ENCODE results near the gene ASCL4.

Gene ASCL4

DNA sequence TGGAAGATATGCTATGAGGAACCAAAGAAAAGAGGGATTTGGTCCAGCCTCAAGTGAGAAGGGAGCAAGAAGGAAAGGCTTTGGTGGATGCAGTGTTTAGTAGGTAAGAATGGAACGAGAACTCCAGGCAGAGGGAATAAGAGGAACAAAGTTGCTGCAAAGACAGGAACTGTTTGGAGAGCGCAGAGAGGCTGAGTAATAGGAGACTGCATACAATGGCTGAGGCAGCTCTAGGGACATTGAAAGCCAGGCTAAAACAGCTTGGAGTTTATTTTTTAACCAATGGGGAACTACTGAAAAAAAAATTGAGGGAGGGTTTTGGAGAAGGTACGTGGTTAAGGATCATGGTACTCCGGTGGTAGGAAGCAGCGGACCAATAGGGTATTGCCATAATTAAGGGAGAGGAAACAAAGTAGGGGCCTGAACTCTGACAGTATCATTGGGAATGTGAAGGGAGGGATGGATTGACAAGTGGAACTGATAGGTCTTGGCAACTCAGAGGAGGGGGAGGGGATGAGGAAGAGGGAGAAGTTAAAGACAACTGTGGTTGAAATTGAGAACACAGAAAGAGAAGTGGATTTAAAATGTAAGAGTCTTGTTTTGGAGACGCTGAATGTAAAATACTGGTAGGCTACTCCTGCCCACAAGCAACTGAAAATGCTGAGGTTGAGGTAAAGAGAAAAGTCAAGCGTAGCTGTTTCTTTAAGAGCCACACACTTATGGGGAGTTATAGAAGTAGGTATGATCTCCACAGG lies 4.8 kb downstream of the ASCL4 start:
- no peak for DNase-seq

DNA sequence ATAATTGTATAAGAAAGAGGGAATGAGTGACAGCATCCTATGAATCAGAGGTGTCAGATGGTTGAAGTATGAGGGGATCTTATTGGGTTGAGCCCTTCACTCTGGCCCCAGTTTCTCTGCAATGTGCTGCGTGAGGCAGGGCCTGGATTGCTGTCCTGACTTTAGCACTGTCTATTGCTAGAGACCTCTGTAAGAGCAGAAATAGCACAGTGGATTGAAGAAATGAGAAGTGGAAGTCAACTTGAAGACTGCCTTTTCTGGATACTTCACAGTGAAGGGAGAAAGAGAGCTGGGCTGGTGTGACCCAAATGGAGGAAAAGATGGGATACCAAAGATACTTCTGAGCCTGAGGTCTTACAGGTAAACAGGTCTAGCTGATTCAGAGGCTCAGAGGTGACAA lies 5.8 kb downstream of the ASCL4 start:
- DNase-seq: no peak

DNA sequence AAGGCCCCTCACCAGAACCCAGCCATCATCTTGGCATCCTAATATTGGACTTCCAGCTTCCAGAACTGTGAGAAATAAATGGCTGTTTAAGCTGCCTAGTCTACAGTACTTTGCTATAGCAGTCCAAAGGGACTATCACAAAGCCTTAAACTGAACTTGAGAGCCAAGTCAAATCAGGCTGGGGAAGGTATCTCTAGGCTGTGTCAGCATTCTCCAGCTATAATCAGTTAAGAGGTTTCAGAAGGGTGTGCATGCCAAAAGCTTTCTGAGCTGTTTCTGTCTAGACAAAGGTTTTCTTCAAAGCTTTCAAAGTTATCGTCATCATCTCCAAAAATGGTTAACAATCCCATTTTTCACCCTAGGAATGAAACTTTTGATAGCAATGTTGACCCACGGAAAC lies 7.6 kb downstream of the ASCL4 start:
- DNase-seq: no peak

DNA sequence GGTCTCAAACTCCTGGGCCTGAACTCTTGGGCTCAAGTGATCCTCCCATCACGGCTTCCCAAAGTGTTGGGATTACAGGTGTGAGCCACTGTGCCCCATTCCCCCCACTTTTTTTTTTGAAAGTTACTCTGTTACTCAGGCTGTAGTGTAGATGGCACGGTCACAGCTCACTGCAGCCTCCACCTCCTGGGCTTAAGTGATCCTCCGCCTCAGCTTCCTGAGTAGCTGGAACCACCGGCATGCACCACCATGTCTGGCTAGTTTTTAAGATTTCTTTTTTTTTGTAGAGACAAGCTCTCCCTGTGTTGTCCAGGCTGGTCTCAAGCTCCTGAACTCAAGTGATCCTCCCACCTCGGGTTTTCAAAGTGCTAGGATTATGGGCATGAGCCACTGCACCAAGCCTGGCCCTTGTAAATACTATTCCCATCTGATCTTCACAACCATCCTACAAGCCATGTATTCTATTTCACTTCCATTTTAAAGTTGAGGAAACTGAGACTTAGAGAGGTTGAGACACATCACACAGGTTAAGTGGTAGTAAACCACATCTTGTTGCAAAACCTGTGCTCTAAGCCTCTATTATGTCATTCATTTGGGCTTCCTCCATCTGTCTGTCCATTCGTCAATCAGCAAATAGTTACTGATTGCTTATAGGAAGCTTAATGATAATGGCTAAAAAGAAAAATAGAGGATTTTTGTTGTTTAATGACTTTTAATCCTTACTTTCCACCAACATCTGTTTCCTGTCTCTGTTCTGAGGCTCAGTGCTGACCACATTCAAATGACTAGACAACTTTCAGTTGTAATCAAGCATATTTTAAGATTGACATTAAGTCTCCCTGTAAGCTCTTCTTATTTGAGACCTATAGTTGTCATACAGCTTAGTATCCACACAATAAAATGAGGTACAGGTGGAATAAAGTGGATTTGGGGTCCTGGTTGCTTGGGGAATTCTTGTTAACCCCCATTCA lies 9.2 kb downstream of the ASCL4 start:
- DNase-seq: no peak

DNA sequence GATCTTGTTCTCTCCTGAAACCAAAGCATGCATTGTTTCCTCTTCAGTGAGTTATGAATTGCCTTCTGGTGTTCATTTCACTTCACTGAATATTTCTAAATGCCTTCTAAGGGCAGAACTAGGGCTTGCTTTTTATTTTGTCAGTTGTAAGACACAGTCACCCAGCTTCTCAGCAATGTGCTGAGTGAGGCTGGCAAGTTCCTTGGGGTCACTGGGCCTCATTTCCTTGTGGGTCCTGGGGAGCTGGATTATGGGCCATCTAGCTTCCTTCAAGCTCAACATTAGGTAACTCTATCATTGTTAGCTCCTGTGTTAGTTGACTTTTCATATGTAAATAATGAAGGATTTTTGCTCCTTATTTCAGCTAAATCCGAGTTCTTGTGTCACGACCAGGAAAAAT lies 13.8 kb downstream of the ASCL4 start:
- DNase-seq: no peak

DNA sequence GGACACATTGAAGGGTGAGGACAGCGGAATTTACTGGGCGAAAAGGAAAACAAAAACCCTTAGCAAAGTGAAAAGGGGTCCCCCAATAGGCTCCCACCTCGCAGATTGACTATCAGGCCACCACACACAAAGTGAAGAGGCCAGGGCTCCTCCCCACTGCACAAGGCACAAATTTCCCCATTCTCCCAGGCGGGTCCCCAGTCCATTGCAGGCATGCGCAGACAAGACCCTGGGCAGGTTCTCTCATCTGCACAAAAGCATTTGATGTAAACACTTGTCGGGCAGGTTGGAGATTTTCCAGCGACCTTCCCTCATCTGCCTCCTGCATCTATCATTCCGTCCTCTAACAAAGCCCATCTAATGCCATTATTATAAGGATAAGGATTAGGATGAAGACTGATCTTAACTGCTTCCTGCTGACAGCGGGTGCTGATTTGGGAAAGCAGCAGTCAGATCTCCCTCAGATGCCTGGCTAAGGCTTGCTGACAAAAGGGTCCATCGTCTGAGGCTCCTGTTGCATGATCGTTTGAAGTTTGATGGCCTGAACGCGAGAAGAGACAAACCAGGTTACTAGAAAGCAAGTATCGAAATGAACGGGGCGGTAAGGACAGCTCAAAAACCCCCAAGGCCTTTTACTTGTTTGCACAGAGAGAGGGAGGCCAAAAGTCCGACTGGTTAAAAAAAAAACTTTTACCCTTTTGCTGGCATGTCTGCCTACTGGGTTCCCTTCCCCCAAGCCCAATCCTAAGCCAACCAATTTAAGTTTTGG lies 14.4 kb downstream of the ASCL4 start:
- no peak for DNase-seq

DNA sequence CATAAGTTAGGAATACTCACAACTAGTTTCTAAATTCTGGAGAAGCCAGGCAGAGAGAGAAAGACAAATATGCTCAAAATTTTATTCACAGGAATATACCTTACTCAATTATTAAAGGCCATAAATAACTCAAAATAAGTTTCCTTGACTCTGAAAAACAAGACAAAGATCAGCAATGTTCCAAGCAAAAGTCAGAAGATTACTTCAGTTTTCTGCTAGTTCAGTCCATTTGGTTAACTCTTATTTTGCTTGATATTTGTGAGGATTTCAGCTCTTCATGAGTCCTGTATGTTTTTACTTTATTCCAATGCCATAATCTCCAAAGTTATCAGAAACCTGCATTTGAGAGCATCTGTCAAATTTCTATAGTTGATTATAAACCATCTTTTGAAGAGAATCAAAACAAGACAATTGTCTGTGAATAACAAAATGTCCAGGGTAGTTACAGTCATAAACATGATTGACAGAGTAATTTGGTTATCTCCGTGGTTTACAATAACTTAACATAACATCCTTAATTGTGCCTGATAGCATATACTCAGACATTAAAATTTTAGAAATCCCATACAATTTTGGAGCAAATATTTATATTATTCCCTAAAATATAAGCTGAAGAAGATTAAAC lies 17.1 kb downstream of the ASCL4 start:
- DNase-seq: no peak

DNA sequence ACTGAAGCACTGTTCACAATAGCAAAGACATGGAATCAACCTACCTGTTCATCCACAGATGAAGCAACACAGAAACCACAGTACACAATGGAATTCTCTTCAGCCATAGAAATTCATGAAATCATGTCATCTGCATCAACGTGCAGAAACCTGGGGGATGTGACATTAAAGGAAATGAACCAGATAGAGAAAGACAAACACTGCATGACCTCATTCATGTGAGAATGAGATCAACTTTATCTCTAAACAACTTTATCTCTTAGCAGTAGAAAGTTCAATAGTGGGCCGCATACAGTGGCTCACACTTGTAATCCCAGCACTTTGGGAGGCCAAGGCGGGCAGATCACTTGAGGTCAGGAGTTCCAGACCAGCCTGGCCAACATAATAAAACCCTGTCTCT lies 19.9 kb downstream of the ASCL4 start:
- DNase-seq: no peak

DNA sequence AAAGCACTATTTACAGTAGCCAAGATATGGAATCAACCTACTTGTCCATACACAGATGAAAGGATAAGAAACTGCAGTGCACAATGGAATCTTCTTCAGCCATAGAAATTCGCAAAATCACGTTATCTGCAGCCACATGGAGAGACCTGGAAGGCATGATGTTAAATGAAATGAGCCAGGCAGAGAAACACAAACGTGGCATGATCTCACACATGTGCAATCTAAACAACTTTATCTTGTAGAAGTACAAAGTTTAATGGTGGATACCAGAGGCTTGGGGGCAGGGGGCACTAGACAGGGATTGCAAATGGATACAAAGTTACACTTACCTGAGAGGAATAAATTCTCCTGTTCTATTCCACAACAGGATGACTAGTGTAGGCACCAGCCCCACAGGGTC lies 24.1 kb downstream of the ASCL4 start:
- no peak for DNase-seq

DNA sequence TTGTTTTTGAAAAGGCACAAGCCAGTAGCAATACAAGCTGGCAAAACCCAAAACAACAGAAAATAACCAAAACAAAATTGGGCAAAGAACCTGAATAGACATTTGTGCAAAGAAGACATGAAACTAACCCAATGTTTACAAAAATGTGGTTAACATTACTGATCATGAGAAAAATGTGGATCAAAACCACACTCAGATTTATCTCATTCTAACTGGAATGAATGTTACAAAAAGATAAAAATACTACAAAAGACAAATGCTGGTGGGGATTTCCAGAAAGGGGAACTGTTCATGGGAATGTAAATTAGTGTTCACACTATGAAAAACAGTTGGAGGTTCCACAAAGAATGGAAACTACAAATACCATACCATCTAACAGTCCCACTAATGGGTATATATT lies 26.6 kb downstream of the ASCL4 start:
- DNase-seq: no peak

DNA sequence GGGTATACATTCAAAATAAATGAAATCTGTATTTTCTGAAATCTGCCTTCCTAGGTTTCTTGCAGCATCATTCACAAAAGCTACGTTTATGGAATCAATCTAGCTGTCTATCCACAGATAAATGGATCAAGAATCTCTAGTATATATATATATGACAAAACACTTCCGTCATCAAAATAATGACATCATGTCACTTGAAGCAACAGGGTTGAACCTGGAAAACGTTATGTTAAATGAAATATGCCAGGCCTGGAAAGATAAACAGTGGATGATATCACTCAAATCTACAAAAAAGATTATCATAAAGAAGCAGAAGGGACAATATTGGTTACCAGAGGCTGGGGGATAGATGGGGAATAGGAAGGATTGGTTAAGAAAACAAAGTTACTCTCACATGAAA lies 28.6 kb downstream of the ASCL4 start:
- DNase-seq: no peak

DNA sequence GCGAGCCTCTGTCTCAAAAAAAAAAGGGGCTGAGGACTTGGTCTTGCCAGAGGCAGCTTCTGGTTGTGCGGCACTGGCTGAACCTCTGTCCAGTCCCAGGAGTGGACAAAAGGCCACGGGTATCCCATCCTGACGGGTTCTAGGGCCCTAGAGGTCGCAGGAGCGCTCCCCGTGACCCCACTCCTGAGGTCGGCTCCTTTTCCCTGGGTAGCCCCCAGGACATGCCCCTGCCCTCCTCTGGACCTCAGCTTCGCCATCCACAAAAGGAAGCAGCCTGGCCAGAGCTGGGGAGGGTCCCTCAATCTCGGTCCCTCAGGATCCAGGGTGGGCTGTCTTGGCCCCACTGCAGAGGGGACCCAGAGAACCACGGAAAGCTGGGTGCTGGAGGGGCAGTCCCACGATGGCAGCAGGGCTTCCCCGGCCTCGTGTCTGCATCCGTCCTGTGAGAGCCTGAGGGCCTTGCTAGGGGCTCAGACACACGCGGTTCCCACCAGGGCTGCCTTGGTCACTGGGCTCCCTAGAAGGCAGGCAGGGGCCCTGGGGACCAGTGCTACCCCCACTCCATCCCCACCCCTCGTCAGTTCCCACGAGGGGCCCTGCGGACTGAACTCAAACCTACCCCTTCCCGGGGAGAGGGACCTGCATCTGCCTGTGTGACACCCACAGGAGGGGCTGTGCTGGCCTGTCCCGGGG lies 31.1 kb downstream of the ASCL4 start:
- no peak for DNase-seq

DNA sequence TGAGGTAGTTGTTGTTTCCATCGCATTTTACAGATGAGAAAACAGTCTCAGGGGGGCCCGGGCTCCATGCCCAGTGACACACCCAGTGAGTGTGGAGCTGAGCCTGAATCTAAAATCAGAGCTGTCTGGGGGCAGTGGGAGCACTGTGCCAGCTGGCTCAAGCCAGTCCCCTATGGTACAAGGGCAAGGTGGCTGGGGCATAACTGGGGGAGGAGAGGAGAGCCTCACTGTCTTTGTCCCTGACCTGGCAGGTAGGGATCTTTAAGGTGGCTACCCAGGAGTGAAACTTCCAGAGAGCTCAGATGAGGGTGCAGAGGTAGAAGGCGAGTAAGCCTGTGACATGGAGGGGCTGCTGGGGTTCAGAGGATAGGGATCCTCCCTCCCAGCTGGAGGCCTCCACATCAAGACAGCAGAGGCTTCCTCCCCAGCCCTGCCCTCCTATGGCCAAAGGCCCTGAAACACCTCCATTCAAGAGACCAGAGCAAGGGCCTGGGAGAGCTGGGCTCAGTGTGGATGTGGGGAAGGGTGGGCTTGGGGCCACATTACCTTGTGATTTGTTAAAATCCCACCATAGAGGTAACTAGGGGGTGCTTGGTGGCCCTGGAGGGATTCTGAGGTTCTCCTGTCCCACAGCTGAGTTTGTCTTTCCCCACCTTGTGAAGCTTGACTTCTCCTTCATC lies 33.1 kb downstream of the ASCL4 start:
- no peak for DNase-seq

DNA sequence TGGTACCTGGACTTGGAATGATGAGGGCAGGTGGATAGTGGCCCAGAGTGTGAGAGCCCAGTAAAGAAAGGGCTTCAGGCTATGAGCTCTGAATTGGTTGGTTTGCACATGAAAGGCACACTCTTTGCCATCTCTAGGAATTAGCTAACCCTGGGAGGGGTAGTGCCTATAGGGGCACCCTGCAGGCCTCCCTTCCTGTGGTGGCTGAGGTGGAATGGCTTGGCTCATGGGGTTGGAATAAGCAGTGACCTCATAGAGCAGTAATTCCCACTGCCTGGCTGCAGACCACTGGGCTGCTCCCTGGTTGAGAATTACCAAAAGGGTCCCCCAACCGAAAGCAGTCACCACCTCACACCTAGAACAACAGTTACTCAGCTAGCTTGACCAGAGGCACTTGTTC lies 42.7 kb downstream of the ASCL4 start:
- DNase-seq: no peak

DNA sequence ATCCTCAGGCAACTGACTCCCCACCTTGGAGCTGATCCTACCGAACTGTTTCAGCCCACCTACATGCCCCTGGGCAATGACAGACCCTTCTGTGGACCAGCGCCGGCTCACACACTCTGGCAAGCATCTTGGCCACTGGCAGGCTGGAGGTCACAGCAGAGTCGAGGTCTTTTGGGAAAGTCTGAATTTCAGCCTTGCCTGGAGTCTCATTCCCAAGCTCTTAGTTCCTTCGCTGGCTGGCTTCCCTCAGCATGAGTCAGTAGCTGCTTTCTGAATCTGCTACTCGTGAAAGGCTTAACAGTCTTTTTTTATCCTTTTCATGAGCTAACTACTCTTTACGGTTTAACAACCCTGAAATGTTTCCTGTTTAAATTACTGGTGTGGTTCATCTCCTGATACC lies 44.5 kb downstream of the ASCL4 start:
- no peak for DNase-seq

DNA sequence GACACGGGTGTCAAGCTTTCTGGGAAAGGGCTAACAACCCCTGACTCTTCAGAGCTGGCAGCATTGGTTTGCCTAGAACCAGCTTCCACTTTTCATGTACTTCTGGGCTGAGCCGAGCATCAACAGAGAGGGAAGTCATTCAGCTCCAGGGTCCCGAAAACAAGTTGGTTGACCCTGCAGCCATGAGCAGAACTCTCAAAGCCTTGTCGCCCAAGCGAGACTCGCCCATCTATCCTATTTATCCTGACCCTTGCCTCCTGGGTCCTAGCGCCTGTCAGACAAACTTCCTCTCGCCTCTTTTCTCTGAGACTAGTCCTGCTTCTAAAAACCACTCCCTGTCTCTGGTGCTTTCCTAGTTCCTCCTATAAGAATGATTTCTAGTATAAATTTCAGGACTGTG lies 47.9 kb downstream of the ASCL4 start:
- no peak for DNase-seq
